ENCODE results near the gene SNPH.
A peak's percentile ranks its signal among the peaks of the same experiment; 100 is the strongest.
"Not testable (repeated sequence)": the region's sequence is repeated elsewhere in the genome, so short reads cannot be mapped to it uniquely, and the experiment has no call there.

Gene SNPH

DNA sequence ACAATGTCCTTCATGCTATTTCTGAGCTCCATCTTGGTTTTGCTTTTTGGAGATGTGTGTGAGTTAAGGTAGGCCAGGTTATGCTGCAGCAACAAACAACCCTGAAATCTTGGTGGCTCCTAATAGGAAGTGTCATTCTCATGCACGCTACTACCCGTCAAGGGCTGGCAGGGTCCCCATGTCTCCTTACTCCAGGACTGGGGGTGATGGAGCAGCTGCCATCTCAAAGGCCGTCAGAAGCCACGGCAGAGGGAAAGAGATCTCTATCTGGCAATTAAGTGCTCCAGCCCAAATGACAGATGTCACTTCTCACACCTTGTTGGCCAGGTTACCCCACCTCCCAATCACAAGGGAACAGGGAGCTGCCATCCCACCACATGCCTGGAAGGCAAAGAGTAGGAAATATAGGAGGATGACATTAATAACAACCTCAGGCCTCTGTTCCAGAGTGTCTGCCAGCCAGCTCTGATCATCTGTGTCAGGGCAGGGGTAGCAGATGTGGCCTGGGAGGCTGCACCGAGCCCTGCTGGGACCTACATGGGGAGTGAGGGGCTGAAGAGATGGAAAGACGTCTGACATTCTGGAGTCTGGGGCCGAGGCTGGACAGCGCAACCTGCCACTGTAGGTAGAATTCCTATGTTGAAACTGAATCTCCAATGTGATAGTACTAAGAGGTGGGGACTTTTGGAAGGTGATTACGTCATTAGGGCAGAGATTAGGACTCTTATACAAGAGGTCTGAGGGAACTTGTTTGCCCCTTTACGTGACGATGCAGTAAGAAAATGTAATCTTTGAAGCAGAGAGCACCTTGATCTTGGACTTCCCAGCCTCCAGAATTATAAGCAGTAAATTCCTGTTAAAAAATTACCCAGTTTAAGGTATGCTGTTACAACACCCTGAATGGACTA, 67.6 kb downstream of the SNPH start:
- no peaks in the 10 kb centered on the region for H3K9me3 Mint-ChIP-seq
- no peaks in the 10 kb centered on the region for H3K27me3 Mint-ChIP-seq
- DNase-seq = no peak
- CTCF ChIA-PET = interaction anchor here (0.7 kb wide), 1 partner anchor 12 kb away, joined by 3 read pairs; no protein-coding TSS in a partner anchor
- no peak overlapping the region for H3K27ac Mint-ChIP-seq
- H3K4me1 Mint-ChIP-seq = peaks cover 59% of the 10 kb centered on the region
- H3K36me3 Mint-ChIP-seq = peaks cover 44% of the 10 kb centered on the region
- no peak overlapping the region for H3K4me3 Mint-ChIP-seq

DNA sequence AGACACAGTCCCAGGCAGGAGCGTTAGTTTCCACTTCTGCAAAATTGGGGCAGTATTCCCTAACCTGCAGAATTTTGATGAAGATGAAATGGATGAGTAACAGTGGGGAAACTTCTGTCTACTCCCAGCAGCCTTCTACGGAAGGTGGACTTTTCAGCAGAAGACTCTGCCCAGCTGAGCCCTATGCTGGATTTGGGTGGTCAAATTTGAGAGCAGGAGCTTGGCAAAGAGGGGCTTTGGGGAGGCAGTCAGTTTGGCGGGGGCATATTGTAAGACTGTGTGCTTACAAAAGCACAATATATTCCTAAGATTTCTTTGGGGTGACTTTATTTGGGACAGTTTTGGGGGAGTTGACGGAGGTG, 68.3 kb downstream of the SNPH start:
- Mint-ChIP-seq H3K4me3 (no peak overlapping the region), H3K27ac (no peak overlapping the region), H3K27me3 (no peaks in the 10 kb centered on the region), H3K9me3 (no peaks in the 10 kb centered on the region), H3K4me1 (peaks cover 56% of the 10 kb centered on the region), H3K36me3 (peaks cover 44% of the 10 kb centered on the region)
- CTCF ChIA-PET = no interaction called here
- no peak for DNase-seq

DNA sequence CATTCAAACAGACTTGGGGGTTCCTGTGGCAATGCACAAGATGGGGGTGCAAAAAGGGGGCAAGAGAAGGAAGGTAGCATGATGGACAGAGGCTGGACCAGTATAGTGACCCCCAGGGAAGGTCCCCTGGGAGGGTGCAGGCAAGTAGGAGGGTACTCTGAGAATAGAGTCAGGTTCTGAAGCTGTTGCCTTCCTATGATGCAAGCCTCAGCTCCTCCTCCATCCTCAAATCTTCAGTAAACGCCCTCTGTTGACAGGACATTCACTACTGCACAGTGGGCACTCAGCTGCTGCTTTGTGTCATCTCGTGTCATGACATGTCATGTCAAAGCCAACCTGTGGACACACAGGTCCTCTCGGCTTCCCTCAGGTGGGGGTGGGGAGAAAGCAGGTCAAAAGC, 68.7 kb downstream of the SNPH start:
- H3K27me3 Mint-ChIP-seq = no peaks in the 10 kb centered on the region
- CTCF ChIA-PET = no interaction called here
- H3K4me1 Mint-ChIP-seq = peaks cover 51% of the 10 kb centered on the region
- peak overlapping the region; percentile 19 for H3K27ac Mint-ChIP-seq
- no peaks in the 10 kb centered on the region for H3K9me3 Mint-ChIP-seq
- H3K4me3 Mint-ChIP-seq = no peak overlapping the region
- peaks cover 42% of the 10 kb centered on the region for H3K36me3 Mint-ChIP-seq
- DNase-seq = no peak

DNA sequence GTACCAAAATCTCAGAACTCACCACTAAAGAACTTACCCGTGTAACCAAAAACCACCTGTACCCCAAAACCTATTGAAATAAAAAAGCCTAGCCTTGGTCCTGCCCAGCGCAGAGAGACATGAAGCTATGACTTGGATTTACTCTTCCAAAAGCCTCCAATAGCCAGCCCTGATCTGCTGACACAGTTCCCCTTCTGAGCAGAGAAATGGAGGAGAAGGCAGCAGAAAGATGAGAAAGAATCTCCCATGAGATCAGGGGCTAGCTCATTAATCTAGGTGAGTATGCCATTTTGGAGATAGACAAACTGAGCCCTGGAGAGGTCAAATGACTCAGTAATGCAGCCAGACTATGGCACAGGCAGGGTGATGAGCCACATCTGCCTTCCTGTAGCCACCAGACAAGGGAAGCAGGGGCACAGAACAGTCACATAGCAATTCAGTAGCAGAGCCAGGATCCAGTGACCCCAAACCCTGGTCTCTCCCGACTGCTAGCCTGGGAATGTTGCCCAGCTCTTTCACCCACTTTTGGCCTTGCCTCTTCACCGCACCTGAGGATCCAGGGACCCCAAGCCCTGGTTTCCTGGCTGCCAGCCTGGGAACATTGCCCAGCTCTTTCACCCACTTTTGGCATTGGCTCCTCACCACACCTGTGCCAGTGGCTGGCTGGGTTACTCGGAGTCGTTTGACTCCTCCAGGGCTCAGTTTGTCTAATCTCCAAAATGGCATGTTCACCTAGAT, 70.0 kb downstream of the SNPH start:
- H3K27me3 Mint-ChIP-seq = no peaks in the 10 kb centered on the region
- no peak overlapping the region for H3K4me3 Mint-ChIP-seq

DNA sequence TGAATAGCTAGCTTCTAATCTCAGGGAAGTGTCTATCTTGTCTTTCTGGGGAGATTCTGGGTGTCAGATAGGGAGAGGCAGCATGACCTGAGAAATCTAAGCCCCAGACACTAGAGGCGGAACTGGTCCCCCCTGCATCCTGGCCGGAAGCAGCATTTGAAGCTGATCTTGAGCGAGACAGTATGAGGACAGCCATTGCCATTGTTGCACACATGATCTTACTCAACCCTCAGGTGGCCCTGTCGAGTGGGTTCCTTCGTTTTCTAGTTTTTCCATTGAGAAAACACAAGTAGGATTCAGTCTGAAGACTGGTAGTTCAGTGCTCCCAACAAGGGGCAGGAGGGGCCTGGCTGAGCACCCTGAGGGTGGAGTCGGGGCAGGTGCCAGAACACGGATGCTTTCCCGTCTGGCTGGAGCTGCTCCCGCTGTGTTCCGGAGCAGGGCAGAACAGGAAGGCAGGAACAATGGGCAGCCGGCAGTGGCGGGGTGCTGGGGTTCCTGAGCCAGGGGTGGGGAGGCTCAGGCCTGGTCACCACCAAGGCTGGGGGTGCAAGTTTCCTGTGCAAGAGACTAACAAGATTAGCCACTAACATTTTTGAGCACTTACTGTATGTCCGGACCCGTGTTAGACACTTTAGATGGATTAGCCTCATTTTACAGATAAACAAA, 70.7 kb downstream of the SNPH start:
- no peaks in the 10 kb centered on the region for H3K27me3 Mint-ChIP-seq
- H3K4me1 Mint-ChIP-seq = peaks cover 33% of the 10 kb centered on the region
- no peak overlapping the region for H3K4me3 Mint-ChIP-seq
- peak overlapping the region; percentile 77 for H3K27ac Mint-ChIP-seq
- peaks cover 30% of the 10 kb centered on the region for H3K36me3 Mint-ChIP-seq
- H3K9me3 Mint-ChIP-seq = no peaks in the 10 kb centered on the region
- CTCF ChIA-PET = no interaction called here
- no peak for DNase-seq

More for the DNA sequence above, 70.0 kb downstream of the SNPH start:
- peaks cover 36% of the 10 kb centered on the region for H3K36me3 Mint-ChIP-seq
- no peak for DNase-seq
- peak overlapping the region; percentile 77 for H3K27ac Mint-ChIP-seq
- peaks cover 38% of the 10 kb centered on the region for H3K4me1 Mint-ChIP-seq
- CTCF ChIA-PET = no interaction called here
- no peaks in the 10 kb centered on the region for H3K9me3 Mint-ChIP-seq

DNA sequence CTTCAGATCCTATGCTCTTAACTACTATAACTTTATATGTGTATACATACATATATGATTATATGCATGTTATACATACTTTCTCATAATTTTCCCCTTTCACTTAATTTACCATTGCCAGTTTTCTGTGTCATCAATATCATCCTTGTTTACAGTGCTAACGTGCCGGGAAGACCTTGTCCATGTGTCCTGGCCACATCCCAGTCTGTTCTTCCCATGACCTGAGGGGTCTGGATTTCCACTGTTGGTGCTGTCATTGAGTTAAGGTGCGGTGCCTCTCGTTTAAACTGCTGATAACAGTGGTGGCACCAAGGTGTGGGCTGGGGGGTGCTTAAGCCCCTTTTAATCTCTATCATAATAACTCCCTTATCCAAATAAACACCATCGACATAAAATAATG, 71.3 kb downstream of the SNPH start:
- Mint-ChIP-seq H3K36me3 (peaks cover 25% of the 10 kb centered on the region), H3K4me1 (peaks cover 32% of the 10 kb centered on the region), H3K4me3 (no peak overlapping the region), H3K9me3 (no peaks in the 10 kb centered on the region), H3K27ac (no peak overlapping the region), H3K27me3 (no peaks in the 10 kb centered on the region)
- CTCF ChIA-PET = no interaction called here
- DNase-seq = no peak

DNA sequence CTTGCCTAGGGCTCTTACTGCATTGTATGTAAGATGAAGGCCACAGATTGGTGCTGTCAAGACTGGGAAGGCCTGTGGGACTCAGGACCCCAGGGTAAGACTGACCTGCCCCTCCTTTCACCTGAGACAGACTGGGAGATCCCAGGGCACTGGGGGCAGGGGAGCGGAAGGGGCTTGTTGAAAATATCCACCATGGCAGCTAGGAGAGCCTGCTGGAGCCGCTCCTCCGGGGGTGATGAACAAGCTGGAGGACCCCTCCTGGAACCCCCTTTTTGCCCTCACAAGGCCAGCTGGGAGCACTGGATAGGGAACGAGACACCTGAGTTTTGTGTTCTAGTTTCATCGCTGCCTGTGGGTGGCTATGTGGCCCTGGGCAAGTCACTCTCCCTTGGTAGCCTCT, 72.0 kb downstream of the SNPH start:
- CTCF ChIA-PET = no interaction called here
- peaks cover 19% of the 10 kb centered on the region for H3K36me3 Mint-ChIP-seq
- no peaks in the 10 kb centered on the region for H3K9me3 Mint-ChIP-seq
- no peak overlapping the region for H3K27ac Mint-ChIP-seq
- no peaks in the 10 kb centered on the region for H3K27me3 Mint-ChIP-seq
- no peak overlapping the region for H3K4me3 Mint-ChIP-seq
- no peak for DNase-seq
- H3K4me1 Mint-ChIP-seq = peaks cover 27% of the 10 kb centered on the region

DNA sequence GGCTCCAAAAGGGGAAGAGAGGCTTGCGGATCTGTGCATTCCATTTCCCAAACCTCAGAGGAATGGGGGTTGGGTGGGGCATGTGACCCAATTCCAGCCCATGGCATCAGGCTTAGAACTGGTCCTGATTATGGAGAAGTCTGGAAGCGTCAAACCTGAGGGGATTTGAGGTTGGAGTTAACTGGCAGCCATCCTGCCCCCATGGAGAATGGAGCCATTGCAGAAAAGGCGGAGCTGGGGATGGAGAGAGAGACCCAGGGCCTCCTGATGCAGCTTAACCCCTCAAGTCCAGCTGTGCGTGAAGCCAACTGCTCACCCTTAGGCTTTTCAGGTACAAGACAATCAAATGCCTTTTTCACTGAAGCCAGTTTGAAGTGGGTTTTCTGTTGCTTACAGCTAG, 72.7 kb downstream of the SNPH start:
- no peak overlapping the region for H3K4me3 Mint-ChIP-seq
- H3K27me3 Mint-ChIP-seq = no peaks in the 10 kb centered on the region
- no peaks in the 10 kb centered on the region for H3K9me3 Mint-ChIP-seq
- H3K36me3 Mint-ChIP-seq = peaks cover 14% of the 10 kb centered on the region
- CTCF ChIA-PET = interaction anchor here (0.6 kb wide), 1 partner anchor 26 kb away, joined by 3 read pairs; no protein-coding TSS in a partner anchor
- H3K4me1 Mint-ChIP-seq = peaks cover 27% of the 10 kb centered on the region
- H3K27ac Mint-ChIP-seq = no peak overlapping the region
- no peak for DNase-seq

DNA sequence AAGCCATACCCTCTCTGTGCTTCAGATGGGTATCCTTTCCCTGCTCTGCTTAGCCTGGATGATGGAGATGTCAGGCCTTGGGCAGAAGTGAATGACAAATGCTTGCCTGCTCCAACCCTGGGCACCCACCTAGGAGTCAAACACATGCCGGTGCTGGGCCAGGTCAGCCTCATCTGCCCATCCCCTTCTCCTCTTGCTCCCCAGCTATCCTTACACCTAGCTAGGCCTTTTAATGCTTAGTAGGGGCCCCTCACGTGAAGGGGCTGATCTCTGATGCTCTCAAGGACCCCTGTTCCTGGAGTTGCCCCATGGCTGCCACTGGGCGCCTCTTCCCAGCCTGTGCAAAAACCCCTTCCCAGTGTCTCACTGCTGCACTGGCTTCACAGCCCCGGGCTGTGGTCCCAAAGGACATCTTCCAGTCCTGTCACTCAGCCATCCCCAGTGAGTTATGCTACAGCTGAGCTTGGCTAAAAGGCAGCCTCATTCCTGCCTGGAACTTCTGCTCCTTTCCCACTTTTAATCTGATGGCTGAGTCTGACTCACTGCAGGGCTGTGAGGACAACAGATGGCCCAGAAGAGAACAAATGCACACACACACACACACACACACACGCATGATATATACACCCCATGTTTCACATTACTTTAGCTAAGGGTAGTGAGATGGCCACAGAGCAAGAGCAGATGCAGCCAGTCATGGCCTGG, 75.6 kb downstream of the SNPH start:
- no peaks in the 10 kb centered on the region for H3K27me3 Mint-ChIP-seq
- DNase-seq = no peak
- no peak overlapping the region for H3K27ac Mint-ChIP-seq
- H3K4me1 Mint-ChIP-seq = peaks cover 27% of the 10 kb centered on the region
- CTCF ChIA-PET = no interaction called here
- no peak overlapping the region for H3K4me3 Mint-ChIP-seq
- H3K9me3 Mint-ChIP-seq = peaks cover 3% of the 10 kb centered on the region
- H3K36me3 Mint-ChIP-seq = peaks cover 13% of the 10 kb centered on the region

DNA sequence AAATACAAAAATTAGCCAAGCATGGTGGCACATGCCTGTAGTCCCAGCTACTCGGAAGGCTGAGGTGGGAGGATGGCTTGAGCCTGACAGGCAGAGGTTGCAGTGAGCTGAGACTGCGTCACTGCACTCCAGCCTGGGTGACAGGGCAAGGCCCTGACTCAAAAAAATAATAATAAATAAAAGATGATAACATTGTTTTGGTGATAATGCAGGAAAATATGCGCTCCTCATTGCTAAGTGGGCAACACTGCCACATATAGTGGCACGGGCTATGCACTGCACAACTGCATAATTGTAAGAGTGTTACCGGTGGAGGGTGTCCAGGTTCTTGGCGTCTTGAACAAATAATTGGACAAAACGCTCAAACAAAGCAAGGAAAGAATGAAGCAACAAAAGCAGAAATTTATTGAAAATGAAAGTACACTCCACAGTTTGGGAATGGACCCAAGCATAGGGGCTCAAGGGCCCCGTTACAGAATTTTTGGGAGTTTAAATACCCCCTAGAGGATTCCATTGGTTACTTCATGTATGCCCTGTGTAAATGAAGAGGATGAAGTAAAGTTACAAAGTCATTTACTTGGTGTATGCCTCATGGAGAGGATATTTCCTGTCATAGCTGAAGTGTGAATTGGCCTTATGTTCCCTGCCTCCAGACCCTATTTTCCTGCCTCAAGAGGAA, 77.5 kb downstream of the SNPH start:
- not testable (repeated sequence) for H3K4me3 Mint-ChIP-seq, H3K27me3 Mint-ChIP-seq, H3K27ac Mint-ChIP-seq, DNase-seq
- Mint-ChIP-seq H3K4me1 (peaks cover 29% of the 10 kb centered on the region), H3K36me3 (peaks cover 20% of the 10 kb centered on the region), H3K9me3 (peaks cover 16% of the 10 kb centered on the region)
- CTCF ChIA-PET = interaction anchor here (1.1 kb wide), 1 partner anchor 28 kb away, joined by 5 read pairs; no protein-coding TSS in a partner anchor

DNA sequence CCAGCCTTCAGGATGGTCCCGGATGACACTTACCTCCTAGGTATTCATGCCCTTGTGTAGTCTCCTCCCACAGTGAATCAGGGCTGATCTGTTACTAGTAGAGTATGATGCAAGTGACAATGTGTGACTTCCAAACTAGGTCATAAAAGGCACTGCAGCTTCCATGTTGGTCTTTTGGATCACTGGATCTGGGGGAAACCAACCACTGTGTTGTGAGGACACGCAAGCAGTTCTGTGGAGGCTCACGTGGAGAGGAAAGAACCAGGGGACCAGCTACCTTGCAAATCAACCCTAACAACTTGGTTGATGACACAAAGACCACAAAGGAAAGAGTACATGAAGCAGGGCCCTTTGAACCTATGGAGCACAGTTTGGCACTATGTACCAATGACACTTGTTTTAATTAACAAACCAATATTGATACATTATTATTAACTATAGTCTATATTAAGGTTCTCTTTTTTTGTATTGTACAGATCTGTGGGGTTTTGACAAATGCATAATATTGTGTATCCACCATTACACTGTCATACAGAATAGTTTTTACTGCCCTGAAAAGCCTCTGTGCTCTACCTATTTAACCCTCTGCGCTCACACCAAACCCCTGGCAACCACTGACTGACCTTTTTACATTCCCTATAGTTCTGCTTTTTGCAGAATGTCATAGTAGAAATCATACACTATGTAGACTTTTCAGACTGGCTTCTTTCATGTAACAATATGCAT, 79.1 kb downstream of the SNPH start:
- Mint-ChIP-seq H3K27me3 (no peaks in the 10 kb centered on the region), H3K36me3 (peaks cover 26% of the 10 kb centered on the region), H3K4me1 (peaks cover 29% of the 10 kb centered on the region), H3K4me3 (no peak overlapping the region), H3K27ac (peak overlapping the region; percentile 26), H3K9me3 (peaks cover 19% of the 10 kb centered on the region)
- DNase-seq = no peak
- CTCF ChIA-PET = interaction anchor here (1.3 kb wide), 1 partner anchor 12 kb away, joined by 3 read pairs; no protein-coding TSS in a partner anchor

DNA sequence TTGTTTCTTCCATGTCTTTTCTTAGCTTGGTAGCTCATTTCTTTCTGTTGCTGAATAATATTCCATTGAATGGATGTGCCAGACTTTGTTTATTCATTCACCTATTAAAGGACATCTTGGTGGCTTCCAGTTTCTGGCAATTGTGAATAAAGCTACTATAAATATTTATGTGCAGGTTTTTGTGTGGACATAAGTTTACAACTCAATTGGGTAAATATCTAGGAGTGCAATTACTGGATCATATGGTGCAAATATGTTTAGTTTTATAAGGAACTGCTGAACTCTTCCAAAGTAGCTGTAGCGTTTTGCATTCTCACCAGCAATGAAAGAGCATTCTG, 79.6 kb downstream of the SNPH start:
- CTCF ChIA-PET = interaction anchor here (1.3 kb wide), 1 partner anchor 13 kb away, joined by 3 read pairs; no protein-coding TSS in a partner anchor
- Mint-ChIP-seq H3K27ac (no peak overlapping the region), H3K4me1 (peaks cover 29% of the 10 kb centered on the region), H3K4me3 (no peak overlapping the region), H3K36me3 (peaks cover 31% of the 10 kb centered on the region), H3K27me3 (no peaks in the 10 kb centered on the region), H3K9me3 (peaks cover 24% of the 10 kb centered on the region)
- no peak for DNase-seq
